ENCODE data around the gene ACOT6.
"Not testable (repeated sequence)": the region's sequence is repeated elsewhere in the genome, so short reads cannot be mapped to it uniquely, and the experiment has no call there.

Gene ACOT6

GRCh38 chr14:73602994-73603393 lies 9.3 kb upstream of the ACOT6 start:
- no peak for DNase-seq

DNA sequence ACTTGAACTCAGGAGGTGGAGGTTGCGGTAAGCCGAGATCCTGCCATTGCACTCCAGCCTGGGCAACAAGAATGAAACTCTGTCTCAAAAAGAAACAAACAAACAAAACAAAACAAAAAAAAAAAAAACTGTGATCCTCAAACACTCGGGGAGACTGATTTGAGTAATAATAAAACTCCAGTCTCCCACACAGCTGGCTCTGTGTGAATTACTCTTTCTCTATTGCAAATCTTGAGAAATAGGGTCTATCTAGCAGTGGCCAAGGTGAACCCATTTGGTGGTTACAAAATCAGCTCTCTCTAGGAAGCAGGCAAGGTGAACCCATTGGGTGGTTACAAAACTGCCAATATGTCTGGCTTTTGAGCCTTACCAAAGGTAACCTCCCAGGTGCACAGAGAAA lies 6.0 kb upstream of the ACOT6 start:
- no peak for DNase-seq

- DNase-seq, result no peak
Observed at GRCh38 chr14:73607241-73607640, 5.1 kb upstream of the ACOT6 start.

DNA sequence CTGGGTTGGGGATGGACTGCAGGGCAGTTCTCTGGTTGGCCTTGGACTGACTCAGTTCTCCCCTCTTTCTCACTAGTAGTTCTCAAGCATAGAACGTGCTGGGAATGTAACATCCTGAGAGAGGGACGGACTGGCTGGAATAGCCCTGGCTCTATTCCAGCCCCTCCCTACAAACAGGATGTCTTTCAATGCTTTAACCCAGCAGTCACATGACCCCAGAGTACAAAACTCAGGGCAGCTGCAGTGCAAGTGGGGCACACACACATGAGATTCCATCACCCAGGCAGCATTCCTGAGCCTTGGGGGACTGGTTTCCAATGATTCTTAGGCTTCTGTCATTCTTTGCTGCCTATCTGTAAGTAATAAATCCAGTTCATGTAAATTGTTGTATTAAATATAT lies 1.6 kb upstream of the ACOT6 start:
- DNase-seq, result no peak

DNA sequence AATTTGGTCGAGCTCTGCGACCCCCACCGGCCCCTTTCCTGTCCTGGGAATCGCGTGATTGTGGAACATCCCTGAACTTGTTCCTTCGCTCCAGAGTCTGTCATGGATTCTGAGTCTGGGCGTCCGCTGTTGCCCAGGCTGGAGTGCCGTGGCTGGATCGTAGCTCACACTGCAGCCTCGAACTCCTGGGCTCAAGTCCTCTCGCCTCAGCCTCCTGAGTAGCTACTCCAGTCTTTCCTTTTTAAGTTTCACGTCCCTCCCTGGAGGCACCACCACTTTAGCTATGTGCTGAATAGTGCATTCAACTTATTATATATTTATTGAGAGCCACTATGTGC lies 698 bp downstream of the ACOT6 start:
- no peak for DNase-seq

DNA sequence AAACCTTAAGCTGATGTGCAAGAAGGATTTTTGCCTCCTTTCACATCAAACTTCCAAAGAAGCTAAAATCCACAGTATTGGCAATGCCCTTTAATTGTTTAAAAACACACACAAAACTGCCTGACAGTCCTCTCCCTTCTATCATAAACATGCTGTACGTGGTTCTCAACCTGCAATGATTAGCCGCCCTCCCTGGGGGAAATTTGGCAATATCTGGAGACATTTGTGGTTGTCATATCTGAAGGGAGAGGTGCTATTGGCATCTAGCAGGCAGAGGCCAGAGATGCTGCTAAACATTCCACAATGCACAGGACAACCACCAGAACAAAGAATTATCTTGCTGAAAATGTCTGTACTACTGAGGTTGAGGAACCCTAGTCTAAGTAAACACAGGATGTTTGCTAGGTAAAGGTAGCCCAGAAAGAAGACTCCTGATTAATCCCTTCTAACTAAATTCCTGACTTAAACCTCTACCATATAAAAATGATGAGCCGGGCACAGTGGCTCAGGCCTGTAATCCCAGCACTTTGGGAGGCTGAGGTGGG lies 1.2 kb downstream of the ACOT6 start:
- no peak for DNase-seq

- no peak for DNase-seq
Observed at GRCh38 chr14:73616831-73617230, 4.5 kb downstream of the ACOT6 start.

DNA sequence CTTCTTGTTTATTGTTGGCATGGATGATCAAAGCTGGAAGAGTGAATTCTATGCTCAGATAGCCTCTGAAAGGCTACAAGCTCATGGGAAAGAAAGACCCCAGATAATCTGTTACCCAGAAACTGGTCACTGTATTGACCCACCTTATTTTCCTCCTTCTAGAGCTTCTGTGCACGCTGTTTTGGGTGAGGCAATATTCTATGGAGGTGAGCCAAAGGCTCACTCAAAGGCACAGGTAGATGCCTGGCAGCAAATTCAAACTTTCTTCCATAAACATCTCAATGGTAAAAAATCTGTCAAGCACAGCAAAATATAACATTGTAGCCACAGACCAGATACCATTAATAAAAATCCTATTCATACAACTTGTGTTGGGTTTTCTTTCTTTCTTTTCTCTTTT lies 7.2 kb downstream of the ACOT6 start:
- no peak for DNase-seq

- no peak for DNase-seq
Observed at GRCh38 chr14:73620268-73620667, 8.0 kb downstream of the ACOT6 start.

DNA sequence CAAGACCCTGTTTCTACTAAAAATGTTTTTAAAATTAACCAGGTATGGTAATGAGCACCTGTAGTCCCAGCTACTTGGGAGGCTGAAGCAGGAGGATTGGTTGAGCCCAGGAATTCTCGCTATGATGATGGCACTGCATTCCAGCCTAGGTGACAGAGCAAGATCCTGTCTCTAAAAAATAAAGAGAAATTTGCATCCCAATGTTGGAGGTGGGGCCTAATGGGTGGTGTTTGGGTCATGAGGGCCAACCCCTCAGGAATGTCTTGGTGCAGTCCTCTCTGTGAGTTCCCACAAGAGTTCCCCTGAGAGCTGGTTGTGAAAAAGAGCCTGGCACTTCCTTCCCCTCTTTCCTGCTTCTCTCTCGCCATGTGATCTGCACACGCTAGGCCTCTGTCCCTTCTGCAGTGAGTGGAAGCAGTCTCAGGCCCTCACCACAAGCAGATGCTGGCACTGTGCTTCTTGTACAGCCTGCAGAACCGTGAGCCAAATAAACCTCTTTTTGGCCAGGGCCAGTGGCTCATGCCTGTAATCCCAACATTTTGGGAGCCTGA lies 11.3 kb downstream of the ACOT6 start:
- DNase-seq, result no peak

DNA sequence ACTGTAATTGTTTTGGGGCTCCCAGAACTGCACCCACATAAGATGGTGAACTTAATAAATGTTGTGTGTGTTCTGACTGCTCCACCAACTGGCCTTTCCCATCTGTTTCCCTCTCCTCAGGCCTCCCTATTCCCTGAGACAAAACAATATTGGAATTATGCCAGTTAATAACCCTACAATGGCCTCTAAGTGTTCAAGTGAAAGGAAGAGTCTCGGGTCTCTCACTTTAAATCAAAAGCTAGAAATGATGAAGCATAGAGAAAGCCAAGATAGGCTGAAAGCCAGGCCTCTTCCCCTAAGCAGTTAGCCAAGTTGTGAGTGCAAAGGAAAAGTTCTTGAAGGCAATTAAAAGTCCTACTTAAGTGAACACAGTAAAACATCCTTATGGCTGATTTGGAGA lies 13.4 kb downstream of the ACOT6 start:
- DNase-seq, result no peak

GRCh38 chr14:73627151-73627558 lies 14.8 kb downstream of the ACOT6 start:
- DNase-seq, result no peak

DNA sequence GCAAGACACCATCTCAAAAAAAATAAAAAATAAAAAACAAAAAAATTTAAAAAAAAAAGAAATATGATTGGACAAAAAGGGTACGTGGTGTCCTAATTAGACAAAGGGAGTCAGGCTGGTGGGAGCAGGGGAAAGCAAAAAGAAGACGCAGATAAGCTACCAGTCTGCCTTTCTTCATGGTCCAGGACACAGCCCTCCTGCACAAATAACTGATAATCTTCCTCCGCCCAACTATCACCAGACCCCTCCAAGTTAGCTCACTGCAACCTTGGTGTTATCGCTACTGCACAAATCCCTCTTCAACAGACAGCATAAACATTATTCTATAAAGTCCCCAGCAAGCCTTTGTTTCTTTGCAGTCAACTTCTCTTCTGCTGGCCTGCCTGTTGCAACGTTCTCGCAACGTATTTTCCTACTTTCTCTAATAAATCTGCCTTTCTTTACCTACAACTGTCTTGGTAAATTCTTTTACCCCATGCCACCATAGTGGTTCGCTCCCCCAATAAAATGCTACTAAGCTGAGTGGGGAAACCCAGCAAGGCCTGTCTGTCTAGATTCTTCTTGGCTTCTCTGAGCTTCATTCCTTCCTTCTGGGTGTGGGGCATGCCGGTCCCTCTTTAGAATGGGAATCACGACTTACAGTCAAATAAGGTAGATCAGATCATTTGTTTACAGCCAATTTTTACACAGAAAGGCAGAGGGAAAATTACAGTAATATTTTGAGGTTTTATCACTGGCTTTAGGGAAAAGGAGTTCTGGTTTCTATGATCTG lies 17.9 kb downstream of the ACOT6 start:
- DNase-seq, result no peak

DNA sequence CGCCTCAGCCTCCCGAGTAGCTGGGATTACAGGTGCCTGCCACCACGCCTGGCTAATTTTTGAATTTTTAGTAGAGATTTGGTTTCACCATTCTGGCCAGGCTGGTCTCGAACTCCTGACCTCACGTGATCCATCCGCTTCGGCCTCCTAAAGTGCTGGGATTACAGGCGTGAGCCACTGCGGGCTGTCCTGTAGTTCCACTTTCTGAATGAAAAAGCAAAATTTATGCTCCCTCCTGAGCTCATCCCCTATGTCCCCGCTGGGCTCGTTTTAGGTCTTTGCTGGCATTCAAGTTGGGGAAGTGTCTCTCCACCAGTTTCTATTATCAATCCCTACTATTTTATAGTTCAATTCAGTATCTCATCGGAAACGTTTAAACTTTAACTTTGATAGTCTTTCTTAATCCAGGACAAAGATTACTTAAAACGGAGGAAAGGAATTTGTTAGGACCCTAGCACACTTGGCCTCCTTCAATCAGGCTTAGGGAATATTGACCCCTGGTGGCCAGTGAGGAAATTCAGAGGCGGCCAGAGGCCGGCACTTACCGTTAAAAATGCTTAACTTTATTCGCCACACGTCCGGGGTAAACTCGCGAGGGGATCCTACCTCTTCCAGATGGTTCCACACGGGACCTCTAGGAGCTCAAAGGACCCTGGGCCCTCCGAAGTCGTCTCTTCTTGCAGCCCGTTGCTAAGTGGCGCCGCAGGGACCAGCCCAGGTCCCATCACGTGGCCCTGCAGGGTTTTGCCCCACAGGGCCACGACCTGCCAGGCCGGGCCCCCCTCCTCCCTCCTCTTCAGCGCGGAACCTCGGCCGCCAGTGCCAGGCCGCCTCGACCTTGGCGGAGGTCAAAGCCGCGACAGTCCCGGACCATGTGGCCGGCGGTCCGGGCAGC lies 21.0 kb downstream of the ACOT6 start:
- DNase-seq, result peak; percentile 43 to 54

DNA sequence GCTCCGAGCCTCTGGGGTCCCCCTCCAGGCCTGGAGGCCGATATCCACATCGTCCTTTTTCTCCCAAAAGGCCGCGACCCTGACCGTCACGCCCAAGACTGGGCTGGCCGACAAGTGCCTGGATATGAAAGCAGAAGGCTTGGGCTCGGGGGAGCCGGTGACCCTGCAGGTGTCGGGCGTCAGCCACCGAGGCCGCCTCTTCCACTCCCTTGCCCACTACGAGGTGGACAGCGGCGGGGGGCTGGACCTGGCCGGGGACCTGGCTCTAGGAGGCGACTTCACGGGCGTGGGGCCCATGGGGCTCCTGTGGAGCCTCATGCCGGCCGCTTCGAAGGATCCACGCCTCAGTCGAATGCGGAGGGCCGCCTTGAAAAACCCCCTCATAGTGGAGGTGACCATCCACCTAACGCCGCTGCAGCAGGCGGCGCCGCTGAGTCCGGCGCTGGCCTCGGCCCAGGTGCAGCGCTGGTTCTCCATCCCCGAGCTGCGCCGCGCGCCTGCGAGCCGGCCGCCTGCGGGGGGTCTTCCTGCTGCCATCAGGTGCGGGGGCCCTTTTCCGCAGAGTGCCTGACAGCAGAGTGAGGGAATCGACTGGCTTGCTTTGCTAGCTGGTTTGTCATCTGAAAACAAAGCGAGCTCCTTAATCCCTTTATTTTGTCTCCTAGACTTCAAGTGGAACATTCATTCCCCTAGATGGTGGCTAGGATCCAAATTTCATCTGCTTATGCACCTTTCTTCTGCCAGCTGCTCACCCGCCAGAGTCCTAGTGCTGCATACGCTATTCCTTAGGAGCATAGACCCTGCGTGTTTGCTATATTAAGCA lies 21.9 kb downstream of the ACOT6 start:
- no peak for DNase-seq

DNA sequence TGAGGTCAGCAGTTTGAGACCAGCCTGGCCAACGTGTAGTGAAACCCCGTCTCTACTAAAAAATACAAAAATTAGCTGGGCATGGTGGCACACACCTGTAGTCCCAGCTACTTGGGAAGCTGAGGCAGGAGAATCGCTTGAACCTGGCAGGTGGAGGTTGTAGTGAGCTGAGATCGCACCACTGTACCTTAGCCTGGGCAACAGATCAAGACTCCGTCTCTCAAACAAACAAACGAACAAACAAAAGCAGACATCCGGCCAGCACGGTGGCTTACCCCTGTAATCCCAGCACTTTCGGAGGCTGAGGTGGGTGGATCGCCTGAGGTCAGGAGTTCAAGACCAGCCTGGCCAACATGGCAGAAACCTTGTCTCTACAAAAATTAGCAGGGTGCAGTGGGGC lies 24.0 kb downstream of the ACOT6 start:
- DNase-seq, result not testable (repeated sequence)

DNA sequence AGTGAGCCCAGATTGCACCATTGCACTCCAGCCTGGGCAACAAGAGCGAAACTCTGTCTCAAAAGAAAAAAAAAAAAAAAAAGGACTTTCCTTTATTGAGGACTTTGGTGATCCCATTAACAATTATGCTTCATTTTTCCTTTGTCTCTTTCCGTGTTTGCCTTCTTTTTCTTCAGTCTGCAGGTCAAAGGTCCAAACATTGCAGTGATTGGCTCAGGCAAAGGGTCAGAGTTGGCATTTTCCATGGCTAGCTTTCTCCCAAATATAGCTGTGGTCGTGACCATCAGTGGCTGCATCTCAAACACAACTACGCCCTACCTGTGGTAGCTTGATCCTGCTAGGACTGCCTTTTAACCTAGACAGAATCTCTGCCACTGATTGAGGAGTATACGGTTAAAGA lies 25.5 kb downstream of the ACOT6 start:
- DNase-seq, result no peak

DNA sequence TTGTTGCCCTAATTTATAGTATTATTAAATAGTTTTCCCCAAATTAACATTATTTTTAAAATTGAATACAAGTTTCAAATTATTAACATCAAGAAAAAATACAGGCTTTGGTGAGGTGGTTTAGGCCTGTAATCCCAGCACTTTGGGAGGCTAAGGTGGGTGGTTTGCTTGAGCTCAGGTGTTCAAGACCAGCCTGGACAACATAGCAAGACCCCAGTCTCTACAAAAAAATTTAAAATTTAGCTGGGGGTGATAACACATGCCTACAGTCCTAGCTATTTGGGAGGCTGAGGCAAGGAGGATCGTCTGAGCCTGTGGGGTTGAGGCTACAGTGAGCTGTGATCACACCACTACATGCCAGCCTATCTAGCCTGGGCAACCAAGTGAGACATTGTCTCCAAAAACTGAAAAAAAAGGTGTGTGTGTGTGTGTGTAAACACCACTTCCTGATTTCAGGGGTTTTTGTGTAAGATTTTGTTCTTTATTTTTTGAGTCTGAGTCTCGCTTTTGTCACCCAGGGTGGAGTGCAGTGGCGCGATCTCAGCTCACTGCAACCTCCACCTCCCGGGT lies 28.6 kb downstream of the ACOT6 start:
- DNase-seq, result no peak

- DNase-seq, result peak; percentile 93 to 94
Observed at GRCh38 chr14:73644531-73645247, 32.4 kb downstream of the ACOT6 start, which contains the start of gene DNAL1. TSS of gene DNAL1 (plus strand) at chr14:73644986. CDS start at chr14:73645040, 54 bp downstream.

GRCh38 chr14:73645248-73645610 lies 32.9 kb downstream of the ACOT6 start:
- no peak for DNase-seq

GRCh38 chr14:73651005-73651404 lies 38.7 kb downstream of the ACOT6 start:
- DNase-seq, result no peak

DNA sequence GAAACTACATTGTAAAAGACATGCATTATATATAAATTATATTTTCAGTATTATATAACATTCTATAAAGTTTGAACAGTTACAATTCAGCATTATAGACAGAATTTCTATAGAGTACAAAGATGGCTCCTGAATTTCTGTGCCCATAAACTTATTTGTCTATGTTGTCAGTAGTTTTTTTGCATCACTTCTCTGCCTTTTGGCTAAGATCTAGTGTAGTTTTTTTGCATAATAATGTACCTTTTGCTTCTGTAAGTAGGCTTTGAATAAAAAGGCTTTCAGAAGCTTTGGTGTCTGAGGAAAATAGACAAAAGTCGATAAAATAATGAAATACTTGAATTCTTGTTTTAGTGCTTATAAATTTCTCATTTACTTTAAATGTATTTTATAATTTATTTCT lies 43.5 kb downstream of the ACOT6 start:
- no peak for DNase-seq

All from NCI-H187 (cell line).